CD14-positive monocyte (primary cell): ENCODE results near the gene ARRDC1. TPM values are rescaled to one million over a fixed set of nuclear protein-coding genes. Genes with fewer than 3 reads are reported as not detected.

Experiments used
- DNase-seq, 3 donors: peaks; one replicate each; pipeline ENCODE4 v3.0.0-alpha.2; 2011 to 2022
- H2AFZ ChIP-seq: 2 replicates; pipeline ENCODE4 v1.6.0; 2012; ENCODE audit warnings: mild to moderate bottlenecking, low read depth, low read length, inconsistent platforms; ENCODE audit not compliant: insufficient read depth, poor library complexity, severe bottlenecking
- H3K27ac ChIP-seq, 2 donors: 1 replicate in 1 of 2; 2 replicates in 1 of 2; pipeline ENCODE4 v1.5.1; 2012 to 2013; ENCODE audit warnings: low read length in 2 of 2, control low read depth in 1 of 2, inconsistent platforms in 1 of 2, low read depth in 1 of 2, mild to moderate bottlenecking in 1 of 2
- H3K27me3 ChIP-seq, 2 donors: one replicate each; pipeline versions ENCODE4 v1.6.0 to v1.6.1; 2011 to 2013; ENCODE audit warnings: low read length in 2 of 2; ENCODE audit not compliant: control insufficient read depth in 2 of 2, insufficient read depth in 2 of 2
- H3K36me3 ChIP-seq, 2 donors: replicated peaks in 1 of 2; 1 replicate in 1 of 2; 2 replicates in 1 of 2; pipeline versions ENCODE4 v1.5.1 to v1.6.1; 2012 to 2013; ENCODE audit warnings: low read length in 2 of 2, control low read depth in 1 of 2, inconsistent platforms in 1 of 2, mild to moderate bottlenecking in 1 of 2; ENCODE audit not compliant: insufficient read depth in 2 of 2, control insufficient read depth in 1 of 2
- H3K4me1 ChIP-seq, 2 donors: 1 replicate in 1 of 2; 2 replicates in 1 of 2; pipeline versions ENCODE4 v1.5.1 to v1.6.1; 2012 to 2013; ENCODE audit warnings: low read length in 2 of 2, control low read depth in 1 of 2, inconsistent platforms in 1 of 2, mild to moderate bottlenecking in 1 of 2, moderate library complexity in 1 of 2; ENCODE audit not compliant: insufficient read depth in 2 of 2, control insufficient read depth in 1 of 2
- H3K4me2 ChIP-seq: replicated peaks from 2 replicates; pipeline ENCODE3; 2012; ENCODE audit warnings: low read length, moderate library complexity, mild to moderate bottlenecking; ENCODE audit not compliant: poor library complexity, severe bottlenecking; ENCODE audit errors: extremely low read depth
- H3K4me3 ChIP-seq, 3 experiments: fragments of 200-600 bp in 1 of 3; sonication (generic) in 1 of 3; replicated peaks in 1 of 3; 1 replicate in 2 of 3; 2 replicates in 1 of 3; pipeline ENCODE4 v1.5.1; 2011 to 2013; ENCODE audit warnings: low read length in 3 of 3, mild to moderate bottlenecking in 3 of 3, control low read depth in 2 of 3, low read depth in 2 of 3, inconsistent platforms in 1 of 3, moderate library complexity in 1 of 3
- H3K79me2 ChIP-seq: 2 replicates; pipeline ENCODE4 v1.6.0; 2012; ENCODE audit warnings: mild to moderate bottlenecking, control low read depth, inconsistent platforms, low read length, moderate library complexity; ENCODE audit not compliant: insufficient read depth
- H3K9ac ChIP-seq: 2 replicates; pipeline ENCODE4 v1.6.0; 2017; ENCODE audit warnings: low read length, mild to moderate bottlenecking; ENCODE audit not compliant: insufficient read depth, poor library complexity, severe bottlenecking
- H3K9me3 ChIP-seq, 2 donors: replicated peaks in 1 of 2; 1 replicate in 1 of 2; 2 replicates in 1 of 2; pipeline versions ENCODE4 v1.5.1 to v1.6.1; 2012 to 2013; ENCODE audit warnings: low read length in 2 of 2, control low read depth in 1 of 2; ENCODE audit not compliant: control insufficient read depth in 1 of 2, insufficient read depth in 1 of 2
- H4K20me1 ChIP-seq: 2 replicates; pipeline ENCODE4 v1.6.0; 2012; ENCODE audit warnings: mild to moderate bottlenecking, low read length, control low read depth, moderate library complexity; ENCODE audit not compliant: insufficient read depth
- H3K27ac Mint-ChIP-seq, 7 donors: one replicate each; pipeline ENCODE4 v1.8.0; 2020; ENCODE audit warnings: mild to moderate bottlenecking in 7 of 7, mixed read lengths in 7 of 7, moderate library complexity in 6 of 7, inconsistent platforms in 2 of 7
- H3K27me3 Mint-ChIP-seq, 3 donors: one replicate each; pipeline ENCODE4 v1.8.0; 2021 to 2022; ENCODE audit warnings: low read depth in 3 of 3, mild to moderate bottlenecking in 3 of 3, mixed read lengths in 3 of 3, moderate library complexity in 3 of 3, inconsistent platforms in 1 of 3
- H3K36me3 Mint-ChIP-seq, 2 donors: one replicate each; pipeline ENCODE4 v1.8.0; 2020; ENCODE audit warnings: mixed read lengths in 2 of 2, inconsistent platforms in 1 of 2, mild to moderate bottlenecking in 1 of 2
- H3K4me1 Mint-ChIP-seq: one replicate; pipeline ENCODE4 v1.8.0; 2020; ENCODE audit warnings: mild to moderate bottlenecking, mixed read lengths
- H3K4me3 Mint-ChIP-seq, 2 donors: one replicate each; pipeline ENCODE4 v1.8.0; 2020; ENCODE audit warnings: mild to moderate bottlenecking in 2 of 2, mixed read lengths in 2 of 2, moderate library complexity in 1 of 2
- H3K9me3 Mint-ChIP-seq, 7 donors: one replicate each; pipeline ENCODE4 v1.8.0; 2020 to 2022; ENCODE audit warnings: mixed read lengths in 7 of 7, mild to moderate bottlenecking in 6 of 7, moderate library complexity in 6 of 7, inconsistent platforms in 2 of 7
- CTCF ChIP-seq: fragments of 200-600 bp; IDR thresholded peaks from one replicate; pipeline ENCODE4 v1.8.0; 2022; ENCODE audit warnings: antibody characterized with exemption, mild to moderate bottlenecking
- WGBS: methylation state at CpG from one replicate; pipeline ENCODE4 v1.1.5; 2013; ENCODE audit warnings: missing lambda C conversion rate; ENCODE audit not compliant: insufficient coverage; 5-methylcytosine and 5-hydroxymethylcytosine counted together
- intact Hi-C, 2 donors: fragments of 100-400 bp; cut with micrococcal nuclease; formaldehyde crosslinking; loops; one replicate each; pipeline versions ENCODE4 v1.15.0 to v1.15.1; 2023
- polyA plus RNA-seq, 3 donors: library from polyadenylated mRNA; depleted of rRNA in 1 of 3; unstranded in 2 of 3; stranded (reverse) in 1 of 3; fragments of 300-500 nt in 2 of 3; fragments of >200 nt in 1 of 3; fragmentation: Illumina TruSeq in 2 of 3; gene quantifications; 1 replicate in 2 of 3; 2 replicates in 1 of 3; pipeline ENCODE4 v1.2.3, GENCODE V29; 2012 to 2021

Gene ARRDC1
- polyA plus RNA-seq, 3 donors: 83.2 to 454 (median 87.6) TPM

GRCh38 chr9:137618105-137619067, 12.9 kb downstream of the ARRDC1 start, which contains the start of gene EHMT1:
Gene EHMT1, plus strand, starts transcription at chr9:137619005. Its CDS starts 24 bp downstream, at chr9:137619029.
- no peaks in the 10 kb centered on the region for H3K27me3 ChIP-seq
- Mint-ChIP-seq H3K9me3 (no peaks in the 10 kb centered on the region), H3K27ac (peak within 1 kb of the TSS; percentile 90 to 98 (median 95)), H3K4me3 (peak within 1 kb of the TSS; percentile 91 to 95), H3K4me1 (peaks cover 36% of the 10 kb centered on the region), H3K27me3 (no peaks in the 10 kb centered on the region), H3K36me3 (peaks cover 13 to 35% of the 10 kb centered on the region in 2 donors)
- H3K4me1 ChIP-seq: peaks cover 32 to 40% of the 10 kb centered on the region in 2 donors
- peak within 1 kb of the TSS; percentile 83 to 94 for H3K27ac ChIP-seq
- WGBS: 1% methylated on average over 79 of the region's 94 CpGs
- DNase-seq: peak; percentile 79 to 87 (median 84)
- no peak for TF ChIP-seq CTCF
- H3K9me3 ChIP-seq: no peaks in the 10 kb centered on the region
- peaks cover 86% of the 10 kb centered on the region for H4K20me1 ChIP-seq
- H3K4me3 ChIP-seq: peak within 1 kb of the TSS; percentile 79 to 96 (median 94)
- peak within 1 kb of the TSS; percentile 92 for H3K4me2 ChIP-seq
- peak within 1 kb of the TSS; percentile 81 for H2AFZ ChIP-seq
- intact Hi-C loops: loop anchor here (1.0 to 5.0 kb wide), 2 partner anchors 12 to 41 kb away; partner anchors contain the start of gene DPH7 (in 2 of the 2)
- H3K79me2 ChIP-seq: peaks cover 90% of the 10 kb centered on the region
- H3K36me3 ChIP-seq: peaks cover 29 to 37% of the 10 kb centered on the region in 2 donors
- peak within 1 kb of the TSS; percentile 88 for H3K9ac ChIP-seq

GRCh38 chr9:137619240-137620047, 14.0 kb downstream of the ARRDC1 start:
- Histone ChIP-seq H2AFZ (peak overlapping the region; percentile 72), H3K27ac (peak overlapping the region; percentile 73 to 82), H3K9me3 (no peaks in the 10 kb centered on the region), H3K79me2 (peaks cover 90% of the 10 kb centered on the region), H3K27me3 (no peaks in the 10 kb centered on the region), H4K20me1 (peaks cover 79% of the 10 kb centered on the region), H3K36me3 (peaks cover 19 to 31% of the 10 kb centered on the region in 2 donors), H3K4me2 (peak overlapping the region; percentile 92), H3K4me3 (peak overlapping the region; percentile 74 to 96 (median 87)), H3K4me1 (peaks cover 32 to 41% of the 10 kb centered on the region in 2 donors), H3K9ac (peak overlapping the region; percentile 71)
- peak overlapping the region; percentile 91 to 95 for H3K4me3 Mint-ChIP-seq
- peak overlapping the region; percentile 81 to 95 (median 91) for H3K27ac Mint-ChIP-seq
- H3K4me1 Mint-ChIP-seq: peaks cover 38% of the 10 kb centered on the region
- H3K9me3 Mint-ChIP-seq: no peaks in the 10 kb centered on the region
- H3K27me3 Mint-ChIP-seq: no peaks in the 10 kb centered on the region
- TF ChIP-seq CTCF: no peak
- intact Hi-C loops: loop anchor here (5.0 kb wide), 1 partner anchor 42 kb away; the partner anchor contains the start of gene DPH7 (in 2 of the 2)
- under 1% methylated on average over 58 of the region's 58 CpGs for WGBS
- DNase-seq: no peak
- H3K36me3 Mint-ChIP-seq: peaks cover 8 to 35% of the 10 kb centered on the region in 2 donors
